ENCODE results near the gene CPNE7.
"Not testable (repeated sequence)": the region's sequence is repeated elsewhere in the genome, so short reads cannot be mapped to it uniquely, and the experiment has no call there.

CPNE7 gene

DNA sequence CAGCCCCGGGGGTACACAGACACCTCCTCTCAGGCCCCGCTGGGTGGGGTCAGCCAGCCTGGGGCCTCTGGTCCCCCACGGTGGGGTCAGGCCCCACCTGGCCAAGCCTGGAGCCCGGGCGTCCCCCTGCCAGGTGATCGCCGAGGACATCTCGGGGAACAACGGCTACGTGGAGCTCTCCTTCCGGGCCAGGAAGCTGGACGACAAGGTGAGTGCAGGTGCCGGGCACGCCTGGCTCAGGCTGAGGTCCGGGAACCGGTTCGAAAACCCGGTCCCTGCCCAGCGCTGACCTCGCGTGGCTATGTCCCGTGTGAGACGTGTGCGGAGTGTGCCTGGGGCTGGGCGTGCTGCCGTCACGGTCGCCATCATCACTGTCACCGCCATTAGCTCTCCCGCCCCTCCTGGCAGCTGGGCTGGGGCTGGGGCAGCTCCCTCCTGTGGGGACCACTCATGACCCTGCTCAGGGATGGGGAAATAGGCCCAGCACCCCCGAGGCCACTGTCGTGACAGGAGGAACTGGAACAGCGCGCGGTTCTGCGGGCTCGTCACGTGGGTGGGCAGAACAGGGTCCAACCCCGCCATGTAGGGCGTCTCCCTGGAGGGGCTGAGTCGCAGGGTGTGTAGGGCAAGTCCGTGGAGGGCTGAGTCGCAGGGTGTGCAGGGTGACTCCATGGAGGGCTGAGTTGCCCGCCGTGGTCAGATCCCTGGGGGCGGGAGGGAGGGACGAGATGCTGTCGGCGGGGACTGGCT is 8.5 kb downstream of the CPNE7 start:
- DNase-seq: no peak

DNA sequence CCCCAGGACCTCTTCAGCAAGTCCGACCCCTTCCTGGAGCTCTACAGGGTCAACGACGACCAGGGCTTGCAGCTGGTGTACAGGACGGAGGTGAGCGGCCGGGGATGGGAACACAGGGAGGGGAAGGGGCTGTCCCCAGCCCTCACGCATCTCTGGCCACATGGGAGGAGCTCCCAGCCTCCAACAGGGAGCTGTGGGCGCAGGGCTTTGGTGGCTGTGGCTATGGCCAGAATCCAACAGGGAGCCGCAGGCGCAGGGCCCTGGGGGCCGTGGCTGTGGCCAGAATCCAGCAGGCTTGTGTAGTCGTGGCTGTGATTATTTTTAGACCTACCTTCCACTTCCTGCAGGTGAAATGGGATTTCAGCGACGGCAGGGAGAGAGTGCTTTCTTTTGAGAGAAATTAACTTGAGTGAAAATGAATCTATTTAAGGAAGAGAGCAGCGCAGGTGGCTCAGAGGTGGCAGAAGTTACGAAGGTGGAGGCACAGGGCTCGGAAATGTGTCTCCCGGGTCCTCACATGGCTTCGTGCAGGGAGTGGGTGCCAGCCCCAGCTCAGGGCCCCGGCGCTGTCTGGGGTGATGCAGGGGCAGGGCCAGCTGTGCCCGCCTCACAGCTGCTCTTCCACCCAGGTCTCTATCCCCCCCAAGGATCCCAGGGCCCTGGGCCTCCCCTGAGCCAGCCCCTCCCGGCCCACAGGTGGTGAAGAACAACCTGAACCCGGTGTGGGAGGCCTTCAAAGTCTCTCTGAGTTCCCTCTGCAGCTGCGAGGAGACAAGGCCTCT is 9.4 kb downstream of the CPNE7 start:
- DNase-seq: no peak

DNA sequence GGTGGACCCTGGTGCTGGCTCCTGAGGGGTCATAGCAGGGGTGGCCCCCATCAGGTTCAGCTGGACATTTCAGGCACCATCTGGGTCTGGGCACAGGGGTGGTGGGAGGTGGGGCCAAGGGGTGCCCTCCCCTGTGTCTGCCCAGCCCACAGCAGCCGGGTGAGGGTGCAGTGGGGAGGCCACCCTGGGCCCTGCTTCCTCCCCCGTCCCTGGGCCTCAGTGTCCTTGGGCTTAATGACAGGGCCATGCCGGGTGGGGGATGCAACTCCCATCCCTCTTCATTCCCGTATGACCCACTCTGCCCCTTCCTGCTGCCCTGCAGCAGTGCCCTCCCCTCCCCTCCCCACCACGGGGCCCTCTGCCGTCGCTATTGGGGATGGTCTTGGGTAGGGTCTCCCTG is 10.7 kb downstream of the CPNE7 start:
- DNase-seq: no peak

DNA sequence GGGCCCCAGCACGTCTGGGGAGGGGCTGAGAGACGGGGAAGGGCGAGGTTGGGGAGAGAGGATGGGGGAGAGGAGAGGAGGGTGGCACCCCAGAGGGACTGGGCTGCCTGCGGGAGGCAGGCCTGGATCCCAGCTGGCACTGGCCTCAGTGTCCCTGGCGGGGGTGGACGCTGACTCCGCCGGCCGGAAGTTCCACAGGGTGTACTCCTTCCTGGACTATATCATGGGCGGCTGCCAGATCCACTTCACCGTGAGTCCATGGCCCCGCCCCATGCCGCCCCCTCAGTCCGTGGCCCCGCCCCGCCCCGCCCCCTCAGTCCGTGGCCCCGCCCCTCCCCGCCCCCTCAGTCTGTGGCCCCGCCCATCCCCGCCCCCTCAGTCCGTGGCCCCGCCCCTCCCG is 11.3 kb downstream of the CPNE7 start:
- DNase-seq: no peak

DNA sequence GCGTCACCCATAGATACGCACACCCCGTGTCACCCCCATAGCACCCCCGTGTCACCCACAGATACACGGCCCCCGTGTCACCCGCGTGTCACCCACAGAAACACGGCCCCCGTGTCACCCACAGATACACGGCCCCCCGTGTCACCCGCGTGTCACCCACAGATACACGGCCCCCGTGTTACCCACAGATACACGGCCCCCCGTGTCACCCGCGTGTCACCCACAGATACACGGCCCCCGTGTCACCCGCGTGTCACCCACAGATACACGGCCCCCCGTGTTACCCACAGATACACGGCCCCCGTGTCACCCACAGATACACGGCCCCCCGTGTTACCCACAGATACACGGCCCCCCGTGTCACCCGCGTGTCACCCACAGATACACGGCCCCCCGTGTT is 12.1 kb downstream of the CPNE7 start:
- not testable (repeated sequence) for DNase-seq

DNA sequence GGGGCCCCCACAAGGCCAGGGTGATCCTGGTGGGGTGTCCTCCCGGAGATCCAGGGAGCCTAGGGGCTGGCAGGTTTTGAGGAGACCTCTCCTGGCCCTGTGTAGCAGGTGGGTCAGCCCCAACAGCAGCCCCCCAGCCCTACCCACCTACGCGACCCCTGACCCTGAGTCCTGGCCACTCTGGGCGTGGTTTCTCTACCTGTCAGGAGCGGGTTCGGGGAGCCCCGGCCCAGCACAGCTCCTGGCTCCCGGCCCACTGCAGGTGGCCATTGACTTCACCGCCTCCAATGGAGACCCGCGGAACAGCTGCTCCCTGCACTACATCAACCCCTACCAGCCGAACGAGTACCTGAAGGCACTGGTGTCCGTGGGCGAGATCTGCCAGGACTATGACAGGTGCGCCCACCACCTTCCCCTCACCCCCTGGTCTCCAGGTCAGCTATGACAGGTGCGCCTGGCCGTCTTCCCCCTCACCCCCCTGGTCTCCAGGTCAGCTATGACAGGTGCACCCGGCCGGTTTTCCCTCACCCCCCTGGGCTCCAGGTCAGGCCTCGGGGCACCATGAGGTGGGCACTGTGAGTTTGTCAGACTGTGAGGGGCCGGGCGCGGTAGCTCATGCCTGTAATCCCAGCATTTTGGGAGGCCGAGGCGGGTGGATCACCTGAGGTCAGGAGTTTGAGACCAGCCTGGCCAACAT is 13.0 kb downstream of the CPNE7 start:
- no peak for DNase-seq

DNA sequence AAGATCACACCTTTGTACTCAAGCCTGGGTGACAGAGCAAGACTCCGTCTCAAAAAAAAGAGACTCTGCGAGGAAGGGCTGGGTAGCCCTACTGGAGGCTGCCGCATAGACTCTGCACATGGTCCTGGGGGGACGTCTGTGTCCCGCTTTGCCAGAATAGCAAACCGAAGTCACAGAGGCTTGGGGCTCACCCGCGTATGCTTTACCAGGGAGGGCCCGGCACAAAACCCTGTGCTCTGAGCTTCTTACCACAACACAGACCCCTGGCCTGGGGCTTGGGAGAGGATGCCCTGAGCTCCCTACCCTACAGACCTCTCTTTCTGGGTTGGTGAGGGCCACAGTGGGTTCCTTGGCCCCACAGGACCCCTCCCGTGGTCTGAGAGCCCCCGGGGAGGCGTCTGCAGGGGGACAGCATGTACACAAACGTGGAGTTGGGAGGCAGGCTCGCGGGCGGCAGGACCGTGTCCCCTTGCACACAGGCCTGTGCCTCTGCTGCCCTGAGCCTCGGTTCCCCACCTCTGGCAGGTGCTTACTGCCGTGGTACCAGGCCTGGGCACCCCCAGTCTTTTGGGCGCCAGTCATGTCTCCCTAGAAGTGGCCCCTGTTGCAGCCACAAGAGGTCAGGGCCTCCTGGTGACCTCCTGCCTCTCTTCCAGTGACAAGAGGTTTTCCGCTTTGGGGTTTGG is 13.8 kb downstream of the CPNE7 start:
- DNase-seq: no peak

DNA sequence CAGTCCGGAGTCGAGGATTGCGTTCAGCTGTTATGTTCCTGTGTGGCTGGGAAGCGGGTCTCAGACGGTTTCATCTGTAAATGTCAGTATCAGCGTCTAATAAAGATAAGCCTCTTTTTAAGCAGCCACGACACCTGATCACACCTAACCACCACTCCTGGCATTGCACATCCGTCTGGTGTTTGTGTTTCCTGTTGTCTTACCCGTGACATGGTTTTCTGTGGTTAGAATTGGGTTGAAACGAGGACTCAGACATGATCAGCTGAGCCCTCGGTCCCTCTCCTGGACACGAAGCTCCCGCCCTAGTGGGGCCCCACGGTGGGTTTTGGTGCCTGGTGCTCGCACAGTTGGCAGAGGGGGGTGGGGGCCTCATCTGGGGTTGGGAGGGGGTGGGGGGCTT is 18.3 kb downstream of the CPNE7 start:
- peak; percentile 66 to 74 for DNase-seq

DNA sequence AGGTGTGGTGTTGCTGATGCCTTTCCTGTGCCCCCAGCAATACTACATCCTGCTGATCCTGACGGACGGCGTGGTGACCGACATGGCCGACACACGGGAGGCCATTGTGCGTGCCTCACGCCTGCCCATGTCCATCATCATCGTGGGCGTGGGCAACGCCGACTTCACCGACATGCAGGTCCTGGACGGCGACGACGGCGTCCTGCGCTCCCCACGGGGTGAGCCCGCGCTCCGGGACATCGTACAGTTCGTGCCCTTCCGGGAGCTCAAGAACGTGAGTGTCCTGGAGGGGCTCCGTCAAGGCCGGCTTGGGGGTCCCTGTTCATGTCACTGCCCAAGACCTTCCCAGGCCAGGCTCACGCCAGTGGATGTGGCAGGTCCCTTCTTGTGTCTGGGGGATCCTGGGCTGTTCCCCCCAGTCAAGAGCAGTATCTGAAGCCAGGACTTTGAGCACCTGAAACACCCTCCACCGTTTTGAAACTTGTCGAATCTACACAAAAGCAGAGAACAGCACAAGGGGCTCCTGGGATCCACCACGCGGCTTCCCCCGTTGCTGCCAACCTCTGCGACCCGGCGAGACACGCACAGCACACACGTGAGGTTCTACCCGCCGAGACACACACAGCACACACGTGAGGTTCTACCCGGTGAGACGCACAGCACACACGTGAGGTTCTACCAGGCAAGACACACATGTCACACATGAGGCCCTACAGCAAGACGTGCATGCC is 19.9 kb downstream of the CPNE7 start:
- DNase-seq: no peak

DNA sequence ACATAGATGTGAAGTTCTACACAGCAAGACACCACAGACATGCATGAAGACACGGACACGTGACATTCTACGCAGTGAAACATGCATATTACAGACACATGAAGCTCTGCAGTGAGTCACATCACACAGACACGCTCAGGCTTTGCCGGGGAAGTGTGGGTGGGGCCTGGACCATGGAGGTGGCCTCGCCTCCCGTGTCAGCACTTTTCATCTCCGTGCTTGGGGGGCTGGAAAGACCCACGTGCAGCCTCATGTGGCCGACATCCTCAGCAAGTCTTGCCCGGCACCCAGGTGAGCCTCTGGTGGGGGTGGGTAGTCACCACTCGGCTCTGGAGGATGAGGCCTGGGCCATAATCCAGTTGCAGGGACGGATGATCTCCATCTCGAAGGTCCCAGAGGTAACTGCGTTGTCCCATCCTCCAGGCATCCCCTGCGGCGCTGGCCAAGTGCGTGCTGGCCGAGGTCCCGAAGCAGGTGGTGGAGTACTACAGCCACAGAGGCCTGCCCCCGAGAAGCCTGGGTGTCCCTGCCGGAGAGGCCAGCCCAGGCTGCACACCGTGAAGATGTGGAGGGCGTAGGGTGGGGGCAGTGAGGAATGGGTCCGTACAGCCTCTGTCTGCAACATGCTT is 20.6 kb downstream of the CPNE7 start:
- no peak for DNase-seq

DNA sequence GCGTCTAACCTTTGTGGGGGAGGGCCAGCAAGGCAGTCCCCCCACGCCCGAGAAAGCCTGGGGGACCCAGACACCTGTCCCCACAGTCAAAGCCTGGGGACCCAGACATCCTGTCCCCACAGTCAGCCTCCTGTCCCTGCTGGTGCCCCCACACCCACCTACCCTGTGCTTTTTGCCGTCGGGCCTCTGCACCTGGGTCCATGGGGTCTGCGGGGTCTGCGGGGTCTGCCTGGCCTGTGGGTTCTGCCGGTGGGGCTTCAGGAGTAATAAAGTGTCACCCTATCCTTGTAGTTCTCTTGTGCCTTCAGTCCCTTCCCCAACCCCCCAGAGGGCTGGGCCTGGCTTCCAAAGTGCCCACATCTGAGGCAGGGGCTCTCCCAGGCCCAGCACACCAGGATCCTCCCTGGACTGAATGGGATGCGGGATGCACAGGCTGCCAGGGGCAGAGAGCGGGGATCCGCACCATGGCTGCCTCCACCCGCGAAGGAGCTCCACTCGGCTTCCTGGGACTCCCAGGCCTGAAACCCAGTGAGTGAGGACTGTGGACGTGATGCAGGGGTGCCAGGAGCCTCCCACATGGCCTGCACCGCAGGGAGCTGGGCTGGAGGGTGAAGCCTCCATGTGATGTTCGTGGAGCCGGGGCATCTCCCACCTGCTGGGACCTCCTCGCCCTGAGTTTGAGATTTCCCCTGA is 21.5 kb downstream of the CPNE7 start:
- no peak for DNase-seq

DNA sequence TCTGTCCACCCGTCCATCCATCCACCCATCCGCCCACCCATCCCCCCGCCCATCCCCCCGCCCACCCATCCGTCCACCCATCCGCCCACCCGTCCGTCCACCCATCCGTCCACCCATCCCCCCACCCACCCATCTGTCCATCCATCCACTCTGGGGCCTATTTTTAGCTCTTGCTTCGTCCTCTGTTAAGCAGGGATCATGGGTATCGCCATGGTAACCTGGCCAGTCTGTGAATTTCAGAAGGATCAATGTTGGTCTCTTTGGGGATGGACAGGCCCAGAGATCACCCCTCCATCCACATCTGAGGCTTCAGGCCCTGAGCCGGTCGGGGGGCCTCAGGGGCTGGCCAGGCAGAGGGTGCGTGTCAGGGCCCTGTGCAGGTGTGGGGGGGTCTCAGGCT is 22.6 kb downstream of the CPNE7 start:
- no peak for DNase-seq

DNA sequence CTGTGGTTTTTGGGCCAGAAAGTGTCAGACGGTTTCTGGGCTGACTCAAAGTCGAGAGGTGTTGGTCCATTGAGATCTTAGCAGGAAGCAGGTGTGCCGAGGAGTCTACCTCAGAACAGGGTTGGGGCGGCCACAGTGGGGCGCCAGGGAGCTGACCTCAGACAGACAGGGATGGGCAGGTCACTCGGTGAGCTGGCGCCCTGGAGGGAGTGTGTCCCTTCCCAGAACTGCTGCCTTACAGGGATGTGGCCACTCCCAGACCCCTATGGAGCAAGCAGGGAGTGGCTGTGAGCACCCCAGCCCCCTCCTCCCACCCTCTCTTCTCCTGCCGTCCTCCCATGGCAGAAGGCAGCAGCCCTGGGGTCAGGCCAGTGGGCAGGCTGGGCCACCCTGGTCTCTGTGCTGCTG is 23.9 kb downstream of the CPNE7 start:
- DNase-seq: peak; percentile 13 to 22

DNA sequence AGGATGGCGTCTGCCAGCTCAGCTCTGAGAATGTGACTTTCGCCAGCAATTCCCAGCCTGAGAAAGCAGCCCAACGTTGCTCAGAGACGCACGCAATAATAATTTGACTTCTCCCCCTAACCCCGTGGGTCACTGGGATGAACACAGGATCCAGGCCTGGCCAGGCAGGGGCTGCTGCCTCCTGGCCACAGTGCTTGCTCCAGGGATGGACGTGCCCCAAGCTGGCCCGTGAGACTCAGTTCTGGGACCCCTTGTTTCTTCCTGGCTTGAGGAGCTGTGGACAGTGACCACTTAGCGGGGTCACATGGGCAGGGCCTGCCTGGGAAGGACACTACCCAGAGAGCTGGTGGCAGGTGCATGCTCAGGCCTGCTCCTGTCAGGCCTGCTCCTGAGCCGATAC is 24.3 kb downstream of the CPNE7 start:
- no peak for DNase-seq

DNA sequence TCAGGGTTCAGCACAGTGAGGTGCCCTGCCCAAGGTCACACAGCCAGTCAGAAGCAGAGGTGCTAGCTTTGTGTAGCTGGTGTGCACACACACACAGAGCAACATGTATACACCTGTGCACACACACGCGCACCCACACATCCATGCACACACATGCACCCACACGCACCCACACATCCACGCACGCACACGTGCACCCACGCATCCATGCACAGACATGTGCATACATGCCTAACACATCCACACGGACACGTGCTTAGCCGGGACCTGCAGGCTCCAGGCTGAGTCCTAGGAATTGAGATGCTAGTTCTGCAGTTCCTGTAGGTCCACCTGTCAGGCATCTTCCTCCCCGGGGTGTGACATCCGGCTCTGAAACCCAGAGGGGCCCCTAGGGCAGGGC is 24.9 kb downstream of the CPNE7 start:
- DNase-seq: no peak

DNA sequence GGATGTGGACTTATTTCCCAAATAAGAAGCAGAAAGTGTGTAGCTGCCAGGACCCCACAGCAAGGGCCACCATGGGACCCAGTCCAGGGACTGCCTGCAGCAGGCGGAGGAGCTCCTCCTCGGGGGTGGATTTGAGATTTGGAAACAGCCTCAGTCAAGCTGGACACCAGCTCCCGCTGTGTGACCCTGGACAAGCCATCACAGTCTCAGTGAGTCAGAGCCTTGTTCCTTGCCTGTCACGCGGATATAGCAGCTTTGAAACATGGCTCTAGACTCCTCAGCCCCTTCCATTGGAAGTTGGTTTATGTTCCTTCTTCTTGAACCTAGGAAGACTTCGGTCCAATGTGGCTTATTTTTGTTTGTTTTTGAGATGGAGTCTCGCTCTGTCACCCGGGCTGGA is 25.4 kb downstream of the CPNE7 start:
- no peak for DNase-seq

DNA sequence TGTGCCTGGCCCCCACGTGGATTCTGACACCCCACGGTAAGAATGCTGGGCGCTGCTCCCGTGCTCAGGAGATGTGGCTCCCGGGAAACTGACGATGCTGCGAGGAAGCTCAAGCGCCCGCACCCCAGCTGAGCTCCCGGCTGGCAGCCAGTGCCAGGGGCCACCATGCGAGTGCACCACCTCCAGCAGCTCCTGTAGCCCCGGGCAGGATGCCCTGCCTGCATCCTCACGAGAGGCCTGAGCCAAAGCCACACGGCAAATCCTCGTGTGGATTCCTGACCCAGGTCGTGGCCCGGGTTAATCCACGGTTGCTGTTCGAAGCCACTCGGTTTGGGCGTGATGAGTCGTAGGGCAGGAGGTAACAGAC is 26.3 kb downstream of the CPNE7 start:
- DNase-seq: no peak

DNA sequence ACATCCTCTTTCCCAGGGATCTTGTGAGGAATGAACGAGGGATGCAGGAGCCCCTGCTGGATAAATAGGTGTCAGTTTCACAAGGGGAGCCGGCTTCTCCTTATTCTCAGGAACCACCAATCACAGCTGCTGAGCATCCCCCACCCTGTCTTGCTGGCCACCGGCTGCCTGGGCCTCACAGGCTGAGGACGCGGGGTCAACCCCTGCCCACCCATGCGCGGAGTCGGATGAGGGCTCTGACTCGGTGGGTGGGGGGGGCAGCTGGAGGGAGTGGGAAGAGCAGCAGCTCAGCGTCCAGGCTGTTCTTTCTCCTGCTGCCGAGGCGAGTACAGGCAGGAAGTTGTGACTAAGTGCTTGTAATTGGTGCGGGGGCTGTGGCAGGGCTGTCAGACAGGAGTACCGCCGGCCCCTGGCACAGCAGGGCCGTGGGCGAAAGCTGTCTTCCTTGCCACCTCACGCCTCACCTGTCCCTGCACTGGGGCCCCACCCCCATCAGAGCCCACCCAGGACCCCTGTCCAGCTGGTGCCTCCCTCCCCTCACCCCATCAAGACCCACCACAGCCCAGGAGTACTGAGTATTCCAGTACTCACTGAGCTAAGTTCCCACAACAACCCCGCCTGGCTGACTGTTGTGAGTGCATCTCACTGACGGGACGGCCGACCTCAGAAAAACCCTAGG is 26.9 kb downstream of the CPNE7 start:
- DNase-seq: peak; percentile 33 to 42

DNA sequence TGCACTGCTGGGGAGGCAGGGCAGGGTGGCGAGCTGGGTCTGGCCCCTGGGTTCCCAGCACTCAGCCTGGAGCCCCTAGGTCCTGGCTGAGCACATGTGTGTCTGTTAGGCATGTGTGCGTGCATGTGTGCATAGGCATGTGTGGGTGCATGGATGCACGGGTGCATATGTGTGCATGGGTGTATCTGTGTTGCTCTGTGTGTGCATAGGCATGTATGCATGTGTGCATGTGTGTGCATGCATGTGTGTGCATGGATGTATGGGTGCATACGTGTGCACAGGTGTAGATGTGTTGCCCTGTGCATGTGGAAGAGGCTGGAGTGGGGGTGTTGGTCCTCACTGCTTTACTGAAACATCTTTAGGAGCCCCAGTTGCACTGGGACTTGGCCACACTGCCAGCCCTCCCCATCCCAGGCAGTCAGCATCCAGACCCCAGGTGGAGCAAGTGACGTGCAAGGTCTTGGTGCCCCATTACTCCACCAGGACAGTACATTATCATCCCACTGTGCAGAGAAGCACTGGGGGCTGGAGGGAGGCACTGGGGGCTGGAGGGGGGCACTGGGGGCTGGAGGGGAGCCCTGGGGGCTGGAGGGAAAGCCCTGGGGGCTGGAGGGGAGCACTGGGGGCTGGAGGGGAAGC is 27.5 kb downstream of the CPNE7 start:
- DNase-seq: no peak

DNA sequence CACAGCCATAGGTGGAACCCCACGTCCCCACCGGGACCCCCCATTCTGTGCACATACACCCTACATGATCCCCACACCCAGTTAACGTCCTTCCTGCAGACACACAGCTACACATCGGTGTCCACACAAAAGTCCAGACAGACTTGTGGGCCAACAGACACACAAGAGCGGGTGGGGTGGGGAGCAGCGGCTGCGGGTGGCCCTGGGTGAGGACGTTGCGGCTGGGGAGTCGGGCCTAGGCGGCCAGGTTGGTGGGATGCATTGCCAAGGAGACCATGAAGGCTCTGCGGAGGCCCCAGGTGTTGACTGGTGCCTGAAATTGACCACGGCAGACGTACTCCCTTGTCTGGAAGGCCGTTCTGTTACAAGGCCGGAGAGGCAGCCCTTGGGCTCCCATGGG is 29.2 kb downstream of the CPNE7 start:
- no peak for DNase-seq

Measured in CD4-positive, alpha-beta T cell treated with Interleukin-1 beta for 1 hour (primary cell).